ENCODE data around the gene DEPDC4.
"Not testable (repeated sequence)": the region's sequence is repeated elsewhere in the genome, so short reads cannot be mapped to it uniquely, and the experiment has no call there.

Gene DEPDC4

GRCh38 chr12:100258127-100258526 is 8.8 kb downstream of the DEPDC4 start:
- DNase-seq = no peak

GRCh38 chr12:100254876-100255275 is 12.0 kb downstream of the DEPDC4 start:
- DNase-seq = no peak

GRCh38 chr12:100253437-100253836 is 13.4 kb downstream of the DEPDC4 start:
- no peak for DNase-seq

- DNase-seq = no peak
These were observed 15.0 kb downstream of the DEPDC4 start for GRCh38 chr12:100251917-100252316.

GRCh38 chr12:100249941-100250340 is 16.9 kb downstream of the DEPDC4 start:
- no peak for DNase-seq

- no peak for DNase-seq
These were observed 18.0 kb downstream of the DEPDC4 start for GRCh38 chr12:100248886-100249285.

- no peak for DNase-seq
These were observed 19.1 kb downstream of the DEPDC4 start for GRCh38 chr12:100247765-100248164.

- no peak for DNase-seq
These were observed 23.7 kb downstream of the DEPDC4 start for GRCh38 chr12:100243137-100243536.

- no peak for DNase-seq
These were observed 27.3 kb downstream of the DEPDC4 start for GRCh38 chr12:100239589-100239988.

GRCh38 chr12:100238801-100239200 is 28.1 kb downstream of the DEPDC4 start:
- no peak for DNase-seq

- DNase-seq = peak; percentile 59
These were observed 32.1 kb downstream of the DEPDC4 start for GRCh38 chr12:100234591-100235304.

GRCh38 chr12:100234166-100234565 is 32.7 kb downstream of the DEPDC4 start:
- no peak for DNase-seq

GRCh38 chr12:100231873-100232272 is 35.0 kb downstream of the DEPDC4 start:
- not testable (repeated sequence) for DNase-seq

GRCh38 chr12:100229876-100230275 is 37.0 kb downstream of the DEPDC4 start:
- DNase-seq = no peak

- no peak for DNase-seq
These were observed 37.7 kb downstream of the DEPDC4 start for GRCh38 chr12:100229036-100229635.

GRCh38 chr12:100225491-100225890 is 41.4 kb downstream of the DEPDC4 start:
- no peak for DNase-seq

- not testable (repeated sequence) for DNase-seq
These were observed 44.7 kb downstream of the DEPDC4 start for GRCh38 chr12:100222173-100222572.

- no peak for DNase-seq
These were observed 45.4 kb downstream of the DEPDC4 start for GRCh38 chr12:100221523-100221922.

- DNase-seq = no peak
These were observed 47.4 kb downstream of the DEPDC4 start for GRCh38 chr12:100219328-100220109.

- no peak for DNase-seq
These were observed 50.5 kb downstream of the DEPDC4 start for GRCh38 chr12:100216337-100216736.

- no peak for DNase-seq
These were observed 51.7 kb downstream of the DEPDC4 start for GRCh38 chr12:100215209-100215608.

- DNase-seq = no peak
These were observed 52.4 kb downstream of the DEPDC4 start for GRCh38 chr12:100214518-100214917.

- no peak for DNase-seq
These were observed 53.6 kb downstream of the DEPDC4 start for GRCh38 chr12:100213016-100213891.
